HepG2 (cell line): Measurements from ENCODE around the gene MEF2B. TPM values are rescaled to one million over a fixed set of nuclear protein-coding genes. Genes with fewer than 3 reads are reported as not detected.
A peak's percentile ranks its signal among the peaks of the same experiment; 100 is the strongest.

Experiments
- ARNTL ChIP-seq: sonication (generic); formaldehyde crosslinking; IDR thresholded peaks from 2 replicates; pipeline ENCODE4 v1.4.0; 2020; ENCODE audit warnings: mild to moderate bottlenecking, missing genetic modification reagents
- CENPT ChIP-seq: sonication (generic); formaldehyde crosslinking; IDR thresholded peaks from 2 replicates; pipeline ENCODE4 v1.8.0; 2022; ENCODE audit warnings: low read depth, mild to moderate bottlenecking, moderate library complexity, missing genetic modification reagents
- HNF4G ChIP-seq, 2 experiments: sonication (generic) in 1 of 2; formaldehyde crosslinking in 1 of 2; IDR thresholded peaks; 2 replicates each; pipeline versions ENCODE4 v1.4.0 to v1.6.1; 2011 to 2020; ENCODE audit warnings: borderline replicate concordance in 2 of 2, low read depth in 2 of 2, mild to moderate bottlenecking in 2 of 2, low read length in 1 of 2, missing genetic modification reagents in 1 of 2, moderate library complexity in 1 of 2
- MTF2 ChIP-seq: sonication (generic); formaldehyde crosslinking; IDR thresholded peaks from 2 replicates; pipeline ENCODE4 v1.5.0; 2020; ENCODE audit warnings: missing genetic modification reagents, borderline replicate concordance
- PCBP2 ChIP-seq: fragments of 200-400 bp; formaldehyde crosslinking; optimal IDR thresholded peaks from 2 replicates; pipeline ENCODE3; 2018; ENCODE audit warnings: low read length, low read depth; ENCODE audit not compliant: poor library complexity, severe bottlenecking
- POLR2AphosphoS2 ChIP-seq: IDR thresholded peaks from 2 replicates; pipeline ENCODE4 v1.6.1; 2011; ENCODE audit warnings: low read depth, low read length, improper control_type of control experiment
- SP1 ChIP-seq, 2 experiments: fragments of 450-650 bp in 1 of 2; sonication (generic) in 1 of 2; formaldehyde crosslinking in 1 of 2; IDR thresholded peaks; 2 replicates each; pipeline versions ENCODE4 v1.4.0 to v1.6.1; 2016 to 2020; ENCODE audit warnings: missing genetic modification reagents in 1 of 2
- SP2 ChIP-seq: sonication (generic); formaldehyde crosslinking; IDR thresholded peaks from 2 replicates; pipeline ENCODE4 v1.5.1; 2020; ENCODE audit warnings: mild to moderate bottlenecking, missing genetic modification reagents
- SRSF4 ChIP-seq: fragments of 200-400 bp; formaldehyde crosslinking; IDR thresholded peaks from one replicate; pipeline ENCODE4 v1.6.1; 2018; ENCODE audit warnings: mild to moderate bottlenecking, low read depth, low read length, moderate library complexity; ENCODE audit not compliant: poor library complexity, severe bottlenecking
- YEATS4 ChIP-seq: sonication (generic); formaldehyde crosslinking; IDR thresholded peaks from 2 replicates; pipeline ENCODE4 v1.4.0; 2020; ENCODE audit warnings: missing genetic modification reagents, borderline replicate concordance
- ZBTB8A ChIP-seq: sonication (generic); formaldehyde crosslinking; IDR thresholded peaks from 2 replicates; pipeline ENCODE4 v1.4.0; 2020; ENCODE audit warnings: mild to moderate bottlenecking, low read depth, missing genetic modification reagents, borderline replicate concordance
- ZMYM4 ChIP-seq: sonication (generic); formaldehyde crosslinking; IDR thresholded peaks from 2 replicates; pipeline ENCODE4 v1.8.1; 2023; ENCODE audit warnings: mild to moderate bottlenecking, missing genetic modification reagents
- ZNF382 ChIP-seq: sonication (generic); formaldehyde crosslinking; IDR thresholded peaks from 2 replicates; pipeline ENCODE4 v1.5.0; 2020; ENCODE audit warnings: missing genetic modification reagents, mild to moderate bottlenecking, borderline replicate concordance
- ZNF607 ChIP-seq: sonication (generic); formaldehyde crosslinking; IDR thresholded peaks from 2 replicates; pipeline ENCODE4 v1.5.1; 2020; ENCODE audit warnings: missing genetic modification reagents, mild to moderate bottlenecking, borderline replicate concordance
- ZNF747 ChIP-seq: sonication (generic); formaldehyde crosslinking; IDR thresholded peaks from 2 replicates; pipeline ENCODE4 v1.8.1; 2023; ENCODE audit warnings: missing genetic modification reagents, mild to moderate bottlenecking, borderline replicate concordance
- ZNF773 ChIP-seq: sonication (generic); formaldehyde crosslinking; IDR thresholded peaks from 2 replicates; pipeline ENCODE4 v1.4.0; 2020; ENCODE audit warnings: missing genetic modification reagents, borderline replicate concordance
- polyA plus RNA-seq, 8 experiments: library from polyadenylated mRNA; depleted of rRNA in 3 of 8; stranded (reverse) in 7 of 8; unstranded in 1 of 8; fragments of >200 nt; fragmentation: Illumina TruSeq in 4 of 8; extraction: Trizol in 4 of 8; gene quantifications; 2 replicates each; pipeline versions ENCODE4 v1.2.1 to v1.2.3, GENCODE V29; 2011 to 2016; ENCODE audit warnings: low read depth in 4 of 8, missing spikeins in 1 of 8, mixed read lengths in 1 of 8; ENCODE audit not compliant: insufficient read depth in 1 of 8
- total RNA-seq, 5 experiments: library from RNA; depleted of rRNA; stranded (reverse); fragments of >200 nt; fragmentation: Illumina TruSeq; extraction: Trizol; gene quantifications; 2 replicates each; pipeline ENCODE4 v1.2.3, GENCODE V29; 2016; ENCODE audit warnings: low read depth in 1 of 5
- TF ChIP-seq, protein P1 (sequence below): sonication (generic); formaldehyde crosslinking; IDR thresholded peaks from 2 replicates; pipeline ENCODE4 v1.5.0; 2020; ENCODE audit warnings: missing genetic modification reagents
- TF ChIP-seq, protein P2 (sequence below): sonication (generic); formaldehyde crosslinking; conservative IDR thresholded peaks from 2 replicates; pipeline ENCODE4 v1.8.0; 2022; ENCODE audit warnings: mild to moderate bottlenecking, moderate library complexity, missing genetic modification reagents
- TF ChIP-seq, protein P3 (sequence below): sonication (generic); formaldehyde crosslinking; IDR thresholded peaks from 2 replicates; pipeline ENCODE4 v1.4.0; 2020; ENCODE audit warnings: missing genetic modification reagents
- TF ChIP-seq, protein P4 (sequence below): sonication (generic); formaldehyde crosslinking; IDR thresholded peaks from 2 replicates; pipeline ENCODE4 v1.5.1; 2020; ENCODE audit warnings: missing genetic modification reagents, mild to moderate bottlenecking, borderline replicate concordance

MEF2B gene
- total and polyA plus RNA-seq, 2 of the 13 experiments (the other 11 are each of a cell fraction or from before 2014, with no cell fraction given): 1.2 to 1.7 TPM

DNA sequence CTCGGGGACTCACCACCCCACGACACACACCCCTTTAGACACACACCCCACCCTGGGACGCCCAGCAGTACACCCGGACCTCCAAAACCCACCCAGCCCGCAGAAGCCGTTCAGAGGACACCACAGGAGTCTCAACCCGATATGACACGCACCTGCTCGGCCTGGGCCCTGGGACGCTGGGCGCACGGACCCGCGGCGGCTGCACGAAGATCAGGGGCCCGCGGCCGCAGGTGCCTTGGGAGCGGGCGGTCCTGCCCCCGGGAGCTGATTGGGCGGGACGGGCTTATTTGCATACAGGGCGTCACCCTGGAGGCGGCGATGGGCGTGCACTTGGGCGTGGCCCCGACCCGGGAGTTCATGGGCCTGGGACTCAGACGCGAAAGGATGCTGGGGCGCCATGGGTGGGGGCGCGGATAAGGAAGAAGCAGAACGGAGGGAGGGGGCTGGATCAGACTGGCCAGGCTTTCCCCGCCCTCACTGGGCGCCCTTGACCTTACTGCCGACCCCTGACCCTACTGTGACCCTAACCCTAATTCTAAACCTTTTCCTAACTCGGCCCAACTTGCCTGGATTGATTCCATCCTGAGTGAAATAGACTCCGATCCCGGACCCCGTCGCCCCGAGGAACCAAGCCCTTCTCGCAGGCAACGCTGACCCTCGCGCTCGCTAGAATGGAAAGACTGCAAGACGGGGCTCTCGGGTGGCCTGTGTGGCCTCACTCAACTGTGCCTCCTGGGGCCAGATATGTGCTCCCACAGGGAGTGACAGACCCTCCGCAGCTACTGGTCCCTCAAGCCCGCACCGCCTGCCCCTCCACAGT, at the start of gene MEF2B (continued):
- TF ChIP-seq HNF4G (IDR thresholded peaks at IDR 0.05; ENCODE audit: borderline replicate concordance, low read depth, low read length): no peak
- no peak for TF ChIP-seq HNF4G (CRISPR knock-in tag; IDR thresholded peaks at IDR 0.05; ENCODE audit: borderline replicate concordance, low read depth)
- no peak for TF ChIP-seq SP1 (IDR thresholded peaks at IDR 0.05)
- peak; percentile 85 for TF ChIP-seq SP1 (CRISPR knock-in tag; IDR thresholded peaks at IDR 0.05)
- no peak for TF ChIP-seq SP2 (CRISPR knock-in tag)
- no peak for TF ChIP-seq ZNF607 (CRISPR knock-in tag)
- TF ChIP-seq, protein P1, sequence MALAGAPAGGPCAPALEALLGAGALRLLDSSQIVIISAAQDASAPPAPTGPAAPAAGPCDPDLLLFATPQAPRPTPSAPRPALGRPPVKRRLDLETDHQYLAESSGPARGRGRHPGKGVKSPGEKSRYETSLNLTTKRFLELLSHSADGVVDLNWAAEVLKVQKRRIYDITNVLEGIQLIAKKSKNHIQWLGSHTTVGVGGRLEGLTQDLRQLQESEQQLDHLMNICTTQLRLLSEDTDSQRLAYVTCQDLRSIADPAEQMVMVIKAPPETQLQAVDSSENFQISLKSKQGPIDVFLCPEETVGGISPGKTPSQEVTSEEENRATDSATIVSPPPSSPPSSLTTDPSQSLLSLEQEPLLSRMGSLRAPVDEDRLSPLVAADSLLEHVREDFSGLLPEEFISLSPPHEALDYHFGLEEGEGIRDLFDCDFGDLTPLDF (CRISPR knock-in tag): no peak
- TF ChIP-seq, protein P2, sequence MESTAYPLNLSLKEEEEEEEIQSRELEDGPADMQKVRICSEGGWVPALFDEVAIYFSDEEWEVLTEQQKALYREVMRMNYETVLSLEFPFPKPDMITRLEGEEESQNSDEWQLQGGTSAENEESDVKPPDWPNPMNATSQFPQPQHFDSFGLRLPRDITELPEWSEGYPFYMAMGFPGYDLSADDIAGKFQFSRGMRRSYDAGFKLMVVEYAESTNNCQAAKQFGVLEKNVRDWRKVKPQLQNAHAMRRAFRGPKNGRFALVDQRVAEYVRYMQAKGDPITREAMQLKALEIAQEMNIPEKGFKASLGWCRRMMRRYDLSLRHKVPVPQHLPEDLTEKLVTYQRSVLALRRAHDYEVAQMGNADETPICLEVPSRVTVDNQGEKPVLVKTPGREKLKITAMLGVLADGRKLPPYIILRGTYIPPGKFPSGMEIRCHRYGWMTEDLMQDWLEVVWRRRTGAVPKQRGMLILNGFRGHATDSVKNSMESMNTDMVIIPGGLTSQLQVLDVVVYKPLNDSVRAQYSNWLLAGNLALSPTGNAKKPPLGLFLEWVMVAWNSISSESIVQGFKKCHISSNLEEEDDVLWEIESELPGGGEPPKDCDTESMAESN (CRISPR knock-in tag): 0 out of 2 replicates have a peak, but pooled peaks have one; percentile 60
- no peak for TF ChIP-seq CENPT (CRISPR knock-in tag)
- no peak for TF ChIP-seq PCBP2
- TF ChIP-seq SRSF4: no peak
- no peak for TF ChIP-seq ZNF747 (CRISPR knock-in tag)
- TF ChIP-seq ZBTB8A (CRISPR knock-in tag): no peak
- TF ChIP-seq ARNTL (CRISPR knock-in tag): 0 out of 2 replicates have a peak, but pooled peaks have one; percentile 31
- no peak for TF ChIP-seq YEATS4 (CRISPR knock-in tag)
- no peak for TF ChIP-seq POLR2AphosphoS2
- TF ChIP-seq MTF2: no peak
- no peak for TF ChIP-seq ZNF773 (CRISPR knock-in tag)
- TF ChIP-seq, protein P3, sequence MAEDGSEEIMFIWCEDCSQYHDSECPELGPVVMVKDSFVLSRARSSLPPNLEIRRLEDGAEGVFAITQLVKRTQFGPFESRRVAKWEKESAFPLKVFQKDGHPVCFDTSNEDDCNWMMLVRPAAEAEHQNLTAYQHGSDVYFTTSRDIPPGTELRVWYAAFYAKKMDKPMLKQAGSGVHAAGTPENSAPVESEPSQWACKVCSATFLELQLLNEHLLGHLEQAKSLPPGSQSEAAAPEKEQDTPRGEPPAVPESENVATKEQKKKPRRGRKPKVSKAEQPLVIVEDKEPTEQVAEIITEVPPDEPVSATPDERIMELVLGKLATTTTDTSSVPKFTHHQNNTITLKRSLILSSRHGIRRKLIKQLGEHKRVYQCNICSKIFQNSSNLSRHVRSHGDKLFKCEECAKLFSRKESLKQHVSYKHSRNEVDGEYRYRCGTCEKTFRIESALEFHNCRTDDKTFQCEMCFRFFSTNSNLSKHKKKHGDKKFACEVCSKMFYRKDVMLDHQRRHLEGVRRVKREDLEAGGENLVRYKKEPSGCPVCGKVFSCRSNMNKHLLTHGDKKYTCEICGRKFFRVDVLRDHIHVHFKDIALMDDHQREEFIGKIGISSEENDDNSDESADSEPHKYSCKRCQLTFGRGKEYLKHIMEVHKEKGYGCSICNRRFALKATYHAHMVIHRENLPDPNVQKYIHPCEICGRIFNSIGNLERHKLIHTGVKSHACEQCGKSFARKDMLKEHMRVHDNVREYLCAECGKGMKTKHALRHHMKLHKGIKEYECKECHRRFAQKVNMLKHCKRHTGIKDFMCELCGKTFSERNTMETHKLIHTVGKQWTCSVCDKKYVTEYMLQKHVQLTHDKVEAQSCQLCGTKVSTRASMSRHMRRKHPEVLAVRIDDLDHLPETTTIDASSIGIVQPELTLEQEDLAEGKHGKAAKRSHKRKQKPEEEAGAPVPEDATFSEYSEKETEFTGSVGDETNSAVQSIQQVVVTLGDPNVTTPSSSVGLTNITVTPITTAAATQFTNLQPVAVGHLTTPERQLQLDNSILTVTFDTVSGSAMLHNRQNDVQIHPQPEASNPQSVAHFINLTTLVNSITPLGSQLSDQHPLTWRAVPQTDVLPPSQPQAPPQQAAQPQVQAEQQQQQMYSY (CRISPR knock-in tag): no peak
- TF ChIP-seq, protein P4, sequence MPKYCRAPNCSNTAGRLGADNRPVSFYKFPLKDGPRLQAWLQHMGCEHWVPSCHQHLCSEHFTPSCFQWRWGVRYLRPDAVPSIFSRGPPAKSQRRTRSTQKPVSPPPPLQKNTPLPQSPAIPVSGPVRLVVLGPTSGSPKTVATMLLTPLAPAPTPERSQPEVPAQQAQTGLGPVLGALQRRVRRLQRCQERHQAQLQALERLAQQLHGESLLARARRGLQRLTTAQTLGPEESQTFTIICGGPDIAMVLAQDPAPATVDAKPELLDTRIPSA (CRISPR knock-in tag): no peak
- TF ChIP-seq ZNF382 (CRISPR knock-in tag): no peak
- TF ChIP-seq ZMYM4 (CRISPR knock-in tag): no peak
